CD14-positive monocyte (primary cell): ENCODE data around the gene CELA3B. TPM values are rescaled to one million over a fixed set of nuclear protein-coding genes. Genes with fewer than 3 reads are reported as not detected.
A peak's percentile ranks its signal among the peaks of the same experiment; 100 is the strongest.
"Not testable (repeated sequence)": the region's sequence is repeated elsewhere in the genome, so short reads cannot be mapped to it uniquely, and the experiment has no call there.

Experiments
- DNase-seq, 3 donors: peaks; one replicate each; pipeline ENCODE4 v3.0.0-alpha.2; 2011 to 2022
- H2AFZ ChIP-seq: 2 replicates; pipeline ENCODE4 v1.6.0; 2012; ENCODE audit warnings: mild to moderate bottlenecking, low read depth, low read length, inconsistent platforms; ENCODE audit not compliant: insufficient read depth, poor library complexity, severe bottlenecking
- H3K27ac ChIP-seq, 2 donors: 1 replicate in 1 of 2; 2 replicates in 1 of 2; pipeline ENCODE4 v1.5.1; 2012 to 2013; ENCODE audit warnings: low read length in 2 of 2, control low read depth in 1 of 2, inconsistent platforms in 1 of 2, low read depth in 1 of 2, mild to moderate bottlenecking in 1 of 2
- H3K27me3 ChIP-seq, 2 donors: one replicate each; pipeline versions ENCODE4 v1.6.0 to v1.6.1; 2011 to 2013; ENCODE audit warnings: low read length in 2 of 2; ENCODE audit not compliant: control insufficient read depth in 2 of 2, insufficient read depth in 2 of 2
- H3K36me3 ChIP-seq, 2 donors: replicated peaks in 1 of 2; 1 replicate in 1 of 2; 2 replicates in 1 of 2; pipeline versions ENCODE4 v1.5.1 to v1.6.1; 2012 to 2013; ENCODE audit warnings: low read length in 2 of 2, control low read depth in 1 of 2, inconsistent platforms in 1 of 2, mild to moderate bottlenecking in 1 of 2; ENCODE audit not compliant: insufficient read depth in 2 of 2, control insufficient read depth in 1 of 2
- H3K4me1 ChIP-seq, 2 donors: 1 replicate in 1 of 2; 2 replicates in 1 of 2; pipeline versions ENCODE4 v1.5.1 to v1.6.1; 2012 to 2013; ENCODE audit warnings: low read length in 2 of 2, control low read depth in 1 of 2, inconsistent platforms in 1 of 2, mild to moderate bottlenecking in 1 of 2, moderate library complexity in 1 of 2; ENCODE audit not compliant: insufficient read depth in 2 of 2, control insufficient read depth in 1 of 2
- H3K4me2 ChIP-seq: replicated peaks from 2 replicates; pipeline ENCODE3; 2012; ENCODE audit warnings: low read length, moderate library complexity, mild to moderate bottlenecking; ENCODE audit not compliant: poor library complexity, severe bottlenecking; ENCODE audit errors: extremely low read depth
- H3K4me3 ChIP-seq, 3 experiments: fragments of 200-600 bp in 1 of 3; sonication (generic) in 1 of 3; replicated peaks in 1 of 3; 1 replicate in 2 of 3; 2 replicates in 1 of 3; pipeline ENCODE4 v1.5.1; 2011 to 2013; ENCODE audit warnings: low read length in 3 of 3, mild to moderate bottlenecking in 3 of 3, control low read depth in 2 of 3, low read depth in 2 of 3, inconsistent platforms in 1 of 3, moderate library complexity in 1 of 3
- H3K79me2 ChIP-seq: 2 replicates; pipeline ENCODE4 v1.6.0; 2012; ENCODE audit warnings: mild to moderate bottlenecking, control low read depth, inconsistent platforms, low read length, moderate library complexity; ENCODE audit not compliant: insufficient read depth
- H3K9ac ChIP-seq: 2 replicates; pipeline ENCODE4 v1.6.0; 2017; ENCODE audit warnings: low read length, mild to moderate bottlenecking; ENCODE audit not compliant: insufficient read depth, poor library complexity, severe bottlenecking
- H3K9me3 ChIP-seq, 2 donors: replicated peaks in 1 of 2; 1 replicate in 1 of 2; 2 replicates in 1 of 2; pipeline versions ENCODE4 v1.5.1 to v1.6.1; 2012 to 2013; ENCODE audit warnings: low read length in 2 of 2, control low read depth in 1 of 2; ENCODE audit not compliant: control insufficient read depth in 1 of 2, insufficient read depth in 1 of 2
- H4K20me1 ChIP-seq: 2 replicates; pipeline ENCODE4 v1.6.0; 2012; ENCODE audit warnings: mild to moderate bottlenecking, low read length, control low read depth, moderate library complexity; ENCODE audit not compliant: insufficient read depth
- H3K27ac Mint-ChIP-seq, 7 donors: one replicate each; pipeline ENCODE4 v1.8.0; 2020; ENCODE audit warnings: mild to moderate bottlenecking in 7 of 7, mixed read lengths in 7 of 7, moderate library complexity in 6 of 7, inconsistent platforms in 2 of 7
- H3K27me3 Mint-ChIP-seq, 3 donors: one replicate each; pipeline ENCODE4 v1.8.0; 2021 to 2022; ENCODE audit warnings: low read depth in 3 of 3, mild to moderate bottlenecking in 3 of 3, mixed read lengths in 3 of 3, moderate library complexity in 3 of 3, inconsistent platforms in 1 of 3
- H3K36me3 Mint-ChIP-seq, 2 donors: one replicate each; pipeline ENCODE4 v1.8.0; 2020; ENCODE audit warnings: mixed read lengths in 2 of 2, inconsistent platforms in 1 of 2, mild to moderate bottlenecking in 1 of 2
- H3K4me1 Mint-ChIP-seq: one replicate; pipeline ENCODE4 v1.8.0; 2020; ENCODE audit warnings: mild to moderate bottlenecking, mixed read lengths
- H3K4me3 Mint-ChIP-seq, 2 donors: one replicate each; pipeline ENCODE4 v1.8.0; 2020; ENCODE audit warnings: mild to moderate bottlenecking in 2 of 2, mixed read lengths in 2 of 2, moderate library complexity in 1 of 2
- H3K9me3 Mint-ChIP-seq, 7 donors: one replicate each; pipeline ENCODE4 v1.8.0; 2020 to 2022; ENCODE audit warnings: mixed read lengths in 7 of 7, mild to moderate bottlenecking in 6 of 7, moderate library complexity in 6 of 7, inconsistent platforms in 2 of 7
- WGBS: methylation state at CpG from one replicate; pipeline ENCODE4 v1.1.5; 2013; ENCODE audit warnings: missing lambda C conversion rate; ENCODE audit not compliant: insufficient coverage; 5-methylcytosine and 5-hydroxymethylcytosine counted together
- intact Hi-C, 2 donors: fragments of 100-400 bp; cut with micrococcal nuclease; formaldehyde crosslinking; loops; one replicate each; pipeline versions ENCODE4 v1.15.0 to v1.15.1; 2023
- polyA plus RNA-seq, 3 donors: library from polyadenylated mRNA; depleted of rRNA in 1 of 3; unstranded in 2 of 3; stranded (reverse) in 1 of 3; fragments of 300-500 nt in 2 of 3; fragments of >200 nt in 1 of 3; fragmentation: Illumina TruSeq in 2 of 3; gene quantifications; 1 replicate in 2 of 3; 2 replicates in 1 of 3; pipeline ENCODE4 v1.2.3, GENCODE V29; 2012 to 2021
- TF ChIP-seq, protein P1 (sequence below): fragments of 200-600 bp; IDR thresholded peaks from one replicate; pipeline ENCODE4 v1.8.0; 2022; ENCODE audit warnings: antibody characterized with exemption, mild to moderate bottlenecking

Gene CELA3B
- polyA plus RNA-seq, 3 donors, result not detected

DNA sequence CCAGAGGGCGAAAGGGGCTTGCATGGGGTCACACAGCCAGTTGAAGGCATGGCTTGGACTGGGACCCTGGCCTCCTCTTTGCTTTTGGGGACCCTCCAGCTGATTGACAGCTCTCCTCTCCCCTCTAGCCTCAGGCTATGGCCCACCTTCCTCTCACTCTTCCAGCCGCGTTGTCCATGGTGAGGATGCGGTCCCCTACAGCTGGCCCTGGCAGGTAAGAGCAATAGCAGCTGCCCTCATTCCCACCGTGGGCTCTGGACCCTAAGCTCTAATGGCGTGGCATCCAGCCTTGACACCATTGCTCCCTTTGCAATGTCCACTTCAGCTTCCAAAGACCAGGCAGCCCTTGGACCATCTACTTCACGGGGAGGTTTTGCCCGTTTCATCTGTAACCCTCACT is 26.1 kb downstream of the CELA3B start:
- H3K79me2 ChIP-seq, H3K27ac Mint-ChIP-seq, H3K9me3 ChIP-seq, H3K9ac ChIP-seq, H3K4me2 ChIP-seq, H3K36me3 Mint-ChIP-seq, H3K27me3 ChIP-seq, H3K4me1 ChIP-seq, H4K20me1 ChIP-seq, H3K27ac ChIP-seq, H3K4me1 Mint-ChIP-seq, H3K36me3 ChIP-seq, H3K9me3 Mint-ChIP-seq, DNase-seq, intact Hi-C loops, H3K4me3 Mint-ChIP-seq, H2AFZ ChIP-seq, H3K4me3 ChIP-seq, H3K27me3 Mint-ChIP-seq: not testable (repeated sequence)
- 97% methylated on average over 3 of the region's 8 CpGs for WGBS

DNA sequence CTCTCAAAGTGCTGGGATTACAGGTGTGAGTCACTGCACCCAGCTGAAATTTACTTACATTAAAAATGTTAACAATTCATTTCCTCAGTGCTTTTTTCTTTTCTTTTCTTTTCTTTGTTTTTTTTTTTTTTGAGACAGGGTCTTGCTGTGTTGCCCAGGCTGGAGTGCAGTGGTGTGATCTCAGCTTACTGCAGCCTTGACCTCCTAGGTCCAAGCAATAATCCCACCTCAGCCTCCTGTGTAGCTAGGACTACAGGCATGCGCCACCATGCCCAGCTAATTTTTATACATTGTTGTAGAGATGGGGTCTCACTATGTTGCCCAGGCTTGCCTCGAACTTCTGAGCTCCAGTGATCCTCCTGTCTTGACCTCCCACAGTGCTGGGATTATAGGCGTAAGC is 27.1 kb downstream of the CELA3B start:
- DNase-seq, H3K4me1 ChIP-seq, H3K9ac ChIP-seq, intact Hi-C loops, H3K27me3 Mint-ChIP-seq, H3K36me3 ChIP-seq, H3K4me1 Mint-ChIP-seq, H2AFZ ChIP-seq, H3K79me2 ChIP-seq, H3K4me2 ChIP-seq, H3K27ac Mint-ChIP-seq, H3K36me3 Mint-ChIP-seq, H3K4me3 Mint-ChIP-seq, H3K4me3 ChIP-seq, H3K27me3 ChIP-seq, H3K27ac ChIP-seq, H4K20me1 ChIP-seq, H3K9me3 Mint-ChIP-seq, H3K9me3 ChIP-seq: not testable (repeated sequence)
- no CpG with 5 or more reads among the region's 3 CpGs for WGBS

DNA sequence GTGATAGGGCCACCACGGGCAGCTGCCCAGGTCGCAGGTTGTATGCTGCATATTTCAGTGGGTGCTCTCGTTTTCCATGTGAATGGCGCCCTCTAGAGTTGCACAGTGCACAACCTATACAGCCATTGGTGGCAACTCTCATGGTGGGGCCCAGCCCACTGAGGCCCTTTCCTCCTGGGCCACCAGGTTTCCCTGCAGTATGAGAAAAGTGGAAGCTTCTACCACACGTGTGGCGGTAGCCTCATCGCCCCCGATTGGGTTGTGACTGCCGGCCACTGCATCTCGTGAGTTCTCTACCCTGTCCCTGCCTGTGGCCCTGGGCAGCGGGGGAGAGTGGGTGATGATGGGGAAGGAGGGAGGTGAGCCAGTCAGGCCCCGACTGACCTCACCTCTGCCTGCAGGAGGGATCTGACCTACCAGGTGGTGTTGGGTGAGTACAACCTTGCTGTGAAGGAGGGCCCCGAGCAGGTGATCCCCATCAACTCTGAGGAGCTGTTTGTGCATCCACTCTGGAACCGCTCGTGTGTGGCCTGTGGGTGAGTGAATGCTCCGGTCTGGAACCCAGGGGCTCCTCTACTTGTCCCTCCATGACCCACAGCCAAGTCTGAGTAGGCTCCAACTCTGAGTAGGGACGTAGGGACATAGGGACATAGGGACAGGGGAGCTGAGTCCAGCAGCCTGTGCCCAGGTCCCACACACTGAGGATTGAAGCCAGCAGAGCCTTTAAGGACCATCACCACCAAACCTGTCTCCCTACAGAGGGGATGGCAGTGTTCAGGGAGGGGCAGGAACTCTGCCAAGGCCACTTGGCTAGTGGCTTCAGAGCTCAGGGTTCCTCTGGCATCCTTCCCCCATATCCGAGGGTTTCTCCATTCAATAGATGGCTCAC is 28.7 kb downstream of the CELA3B start:
- peak overlapping the region in 1 of 7 donors; percentile 35 for H3K27ac Mint-ChIP-seq
- TF ChIP-seq, protein P1, sequence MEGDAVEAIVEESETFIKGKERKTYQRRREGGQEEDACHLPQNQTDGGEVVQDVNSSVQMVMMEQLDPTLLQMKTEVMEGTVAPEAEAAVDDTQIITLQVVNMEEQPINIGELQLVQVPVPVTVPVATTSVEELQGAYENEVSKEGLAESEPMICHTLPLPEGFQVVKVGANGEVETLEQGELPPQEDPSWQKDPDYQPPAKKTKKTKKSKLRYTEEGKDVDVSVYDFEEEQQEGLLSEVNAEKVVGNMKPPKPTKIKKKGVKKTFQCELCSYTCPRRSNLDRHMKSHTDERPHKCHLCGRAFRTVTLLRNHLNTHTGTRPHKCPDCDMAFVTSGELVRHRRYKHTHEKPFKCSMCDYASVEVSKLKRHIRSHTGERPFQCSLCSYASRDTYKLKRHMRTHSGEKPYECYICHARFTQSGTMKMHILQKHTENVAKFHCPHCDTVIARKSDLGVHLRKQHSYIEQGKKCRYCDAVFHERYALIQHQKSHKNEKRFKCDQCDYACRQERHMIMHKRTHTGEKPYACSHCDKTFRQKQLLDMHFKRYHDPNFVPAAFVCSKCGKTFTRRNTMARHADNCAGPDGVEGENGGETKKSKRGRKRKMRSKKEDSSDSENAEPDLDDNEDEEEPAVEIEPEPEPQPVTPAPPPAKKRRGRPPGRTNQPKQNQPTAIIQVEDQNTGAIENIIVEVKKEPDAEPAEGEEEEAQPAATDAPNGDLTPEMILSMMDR, result peak; percentile 70
- H3K4me1 ChIP-seq, H3K9me3 ChIP-seq, H3K4me2 ChIP-seq, H3K27me3 ChIP-seq, H3K27me3 Mint-ChIP-seq, intact Hi-C loops, H3K4me1 Mint-ChIP-seq, H3K36me3 ChIP-seq, H3K27ac ChIP-seq, H3K9me3 Mint-ChIP-seq, H3K36me3 Mint-ChIP-seq, H3K4me3 Mint-ChIP-seq, H3K9ac ChIP-seq, H3K79me2 ChIP-seq, H3K4me3 ChIP-seq, H2AFZ ChIP-seq, H4K20me1 ChIP-seq: not testable (repeated sequence)
- peak; percentile 15 to 48 (median 26) for DNase-seq
- WGBS, result 82% methylated on average over 4 of the region's 18 CpGs

DNA sequence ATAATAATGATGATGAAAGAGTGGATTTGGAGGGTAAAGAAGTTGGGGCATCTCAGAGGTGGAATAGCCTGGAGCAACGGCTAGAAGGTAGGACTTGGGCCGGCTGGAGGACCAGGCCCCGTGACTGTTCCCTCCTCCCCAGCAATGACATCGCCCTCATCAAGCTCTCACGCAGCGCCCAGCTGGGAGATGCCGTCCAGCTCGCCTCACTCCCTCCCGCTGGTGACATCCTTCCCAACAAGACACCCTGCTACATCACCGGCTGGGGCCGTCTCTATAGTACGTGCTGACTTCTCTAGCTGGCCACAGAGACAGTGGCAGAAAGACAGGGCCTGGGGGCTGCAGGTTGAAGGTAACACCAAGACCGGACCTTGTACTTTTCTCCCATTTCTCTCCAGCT is 29.9 kb downstream of the CELA3B start:
- WGBS, result 95% methylated on average over 6 of the region's 13 CpGs
- peak overlapping the region in 1 of 7 donors; percentile 77 for H3K27ac Mint-ChIP-seq
- H3K4me3 Mint-ChIP-seq, H3K79me2 ChIP-seq, H3K27me3 ChIP-seq, H3K9me3 ChIP-seq, H3K9ac ChIP-seq, H3K36me3 ChIP-seq, H3K4me1 Mint-ChIP-seq, H3K27ac ChIP-seq, H3K4me3 ChIP-seq, H3K36me3 Mint-ChIP-seq, H2AFZ ChIP-seq, DNase-seq, intact Hi-C loops, H3K27me3 Mint-ChIP-seq, H3K4me1 ChIP-seq, H3K9me3 Mint-ChIP-seq, H3K4me2 ChIP-seq, H4K20me1 ChIP-seq: not testable (repeated sequence)
